Measurements from ENCODE around the gene PRPS2. TPM values are rescaled to one million over a fixed set of nuclear protein-coding genes. Genes with fewer than 3 reads are reported as not detected.

The PRPS2 gene
- 10 to 100 TPM; 84.5 to 94.3 TPM for total RNA-seq

GRCh38 chrX:12791257-12792228 is at the start of gene PRPS2:
Gene PRPS2, plus strand, starts transcription at chrX:12791412. Its CDS starts 86 bp downstream, at chrX:12791498.
- H3K27me3 Mint-ChIP-seq (ENCODE audit: low read depth) = peaks cover 9% of the 10 kb centered on the region
- ATAC-seq (peak; percentile 91), DNase-seq (peak; percentile 81)
- H3K4me3 Mint-ChIP-seq = peak within 1 kb of the TSS; percentile 82
- peaks cover 35% of the 10 kb centered on the region for H3K36me3 Mint-ChIP-seq (ENCODE audit: low read depth)
- H3K4me1 Mint-ChIP-seq (ENCODE audit: low read depth) = peaks cover 38% of the 10 kb centered on the region
- POLR2A ChIA-PET = interaction anchor here (1.0 kb wide), 1 partner anchor 1236 kb away, joined by 3 read pairs; no protein-coding TSS in a partner anchor
- H3K27ac Mint-ChIP-seq = peak within 1 kb of the TSS; percentile 87
- CTCF ChIA-PET = interaction anchor here (0.9 to 4.4 kb wide), 3 partner anchors 20 to 155 kb away, joined by 4 to 48 read pairs (median 4); no protein-coding TSS in a partner anchor
- H3K9me3 Mint-ChIP-seq (ENCODE audit: insufficient read depth) = no peaks in the 10 kb centered on the region

- no peak for ATAC-seq
- CTCF ChIA-PET = no interaction called here
- POLR2A ChIA-PET = no interaction called here
- Mint-ChIP-seq H3K9me3 (ENCODE audit: insufficient read depth) (no peaks in the 10 kb centered on the region), H3K27me3 (ENCODE audit: low read depth) (peaks cover 2% of the 10 kb centered on the region), H3K27ac (no peak overlapping the region), H3K36me3 (ENCODE audit: low read depth) (no peaks in the 10 kb centered on the region), H3K4me1 (ENCODE audit: low read depth) (no peaks in the 10 kb centered on the region), H3K4me3 (no peak overlapping the region)
- no peak for DNase-seq
These were observed 49.8 kb upstream of the PRPS2 start for GRCh38 chrX:12741416-12741815.

- Mint-ChIP-seq H3K27me3 (ENCODE audit: low read depth) (no peaks in the 10 kb centered on the region), H3K27ac (no peak overlapping the region), H3K4me1 (ENCODE audit: low read depth) (no peaks in the 10 kb centered on the region), H3K36me3 (ENCODE audit: low read depth) (no peaks in the 10 kb centered on the region), H3K9me3 (ENCODE audit: insufficient read depth) (no peaks in the 10 kb centered on the region), H3K4me3 (no peak overlapping the region)
- ChIA-PET POLR2A (no interaction called here), CTCF (interaction anchor here (1.7 kb wide), 1 partner anchor 24 kb away, joined by 8 read pairs; no protein-coding TSS in a partner anchor)
- no peak for ATAC-seq
- DNase-seq = no peak
These were observed 43.8 kb upstream of the PRPS2 start for GRCh38 chrX:12747433-12747832.

GRCh38 chrX:12751887-12752286 is 39.3 kb upstream of the PRPS2 start:
- H3K36me3 Mint-ChIP-seq (ENCODE audit: low read depth) = no peaks in the 10 kb centered on the region
- ATAC-seq (no peak), DNase-seq (no peak)
- H3K27me3 Mint-ChIP-seq (ENCODE audit: low read depth) = peaks cover under 1% of the 10 kb centered on the region
- no peaks in the 10 kb centered on the region for H3K9me3 Mint-ChIP-seq (ENCODE audit: insufficient read depth)
- ChIA-PET POLR2A (no interaction called here), CTCF (no interaction called here)
- no peak overlapping the region for H3K27ac Mint-ChIP-seq
- H3K4me3 Mint-ChIP-seq = no peak overlapping the region
- no peaks in the 10 kb centered on the region for H3K4me1 Mint-ChIP-seq (ENCODE audit: low read depth)

- no peaks in the 10 kb centered on the region for H3K36me3 Mint-ChIP-seq (ENCODE audit: low read depth)
- H3K9me3 Mint-ChIP-seq (ENCODE audit: insufficient read depth) = no peaks in the 10 kb centered on the region
- H3K27ac Mint-ChIP-seq = no peak overlapping the region
- H3K4me1 Mint-ChIP-seq (ENCODE audit: low read depth) = no peaks in the 10 kb centered on the region
- ChIA-PET POLR2A (no interaction called here), CTCF (no interaction called here)
- ATAC-seq (no peak), DNase-seq (no peak)
- peaks cover 3% of the 10 kb centered on the region for H3K27me3 Mint-ChIP-seq (ENCODE audit: low read depth)
- H3K4me3 Mint-ChIP-seq = no peak overlapping the region
These were observed 37.8 kb upstream of the PRPS2 start for GRCh38 chrX:12753366-12753765.

- Mint-ChIP-seq H3K9me3 (ENCODE audit: insufficient read depth) (no peaks in the 10 kb centered on the region), H3K4me3 (no peak overlapping the region), H3K36me3 (ENCODE audit: low read depth) (no peaks in the 10 kb centered on the region), H3K4me1 (ENCODE audit: low read depth) (no peaks in the 10 kb centered on the region), H3K27ac (no peak overlapping the region), H3K27me3 (ENCODE audit: low read depth) (peaks cover 9% of the 10 kb centered on the region)
- ChIA-PET CTCF (no interaction called here), POLR2A (no interaction called here)
- ATAC-seq = no peak
- no peak for DNase-seq
These were observed 32.9 kb upstream of the PRPS2 start for GRCh38 chrX:12758291-12758690.

- ATAC-seq (no peak), DNase-seq (no peak)
- peaks cover 11% of the 10 kb centered on the region for H3K4me1 Mint-ChIP-seq (ENCODE audit: low read depth)
- CTCF ChIA-PET = interaction anchor here (1.1 kb wide), 1 partner anchor 133 kb away, joined by 3 read pairs; no protein-coding TSS in a partner anchor
- no peak overlapping the region for H3K27ac Mint-ChIP-seq
- peaks cover 13% of the 10 kb centered on the region for H3K27me3 Mint-ChIP-seq (ENCODE audit: low read depth)
- no peaks in the 10 kb centered on the region for H3K9me3 Mint-ChIP-seq (ENCODE audit: insufficient read depth)
- H3K4me3 Mint-ChIP-seq = no peak overlapping the region
- POLR2A ChIA-PET = no interaction called here
- H3K36me3 Mint-ChIP-seq (ENCODE audit: low read depth) = no peaks in the 10 kb centered on the region
These were observed 23.4 kb upstream of the PRPS2 start for GRCh38 chrX:12767856-12768255.

GRCh38 chrX:12768491-12768890 is 22.7 kb upstream of the PRPS2 start:
- ChIA-PET CTCF (interaction anchor here (1.1 kb wide), 1 partner anchor 132 kb away, joined by 3 read pairs; no protein-coding TSS in a partner anchor), POLR2A (no interaction called here)
- no peak for DNase-seq
- H3K27ac Mint-ChIP-seq = no peak overlapping the region
- no peaks in the 10 kb centered on the region for H3K36me3 Mint-ChIP-seq (ENCODE audit: low read depth)
- H3K9me3 Mint-ChIP-seq (ENCODE audit: insufficient read depth) = no peaks in the 10 kb centered on the region
- peaks cover 15% of the 10 kb centered on the region for H3K27me3 Mint-ChIP-seq (ENCODE audit: low read depth)
- no peak for ATAC-seq
- H3K4me3 Mint-ChIP-seq = no peak overlapping the region
- H3K4me1 Mint-ChIP-seq (ENCODE audit: low read depth) = peaks cover 11% of the 10 kb centered on the region

GRCh38 chrX:12770440-12770839 is 20.8 kb upstream of the PRPS2 start:
- H3K4me1 Mint-ChIP-seq (ENCODE audit: low read depth) = peaks cover 11% of the 10 kb centered on the region
- H3K4me3 Mint-ChIP-seq = no peak overlapping the region
- ATAC-seq (no peak), DNase-seq (no peak)
- H3K27me3 Mint-ChIP-seq (ENCODE audit: low read depth) = peaks cover 16% of the 10 kb centered on the region
- H3K9me3 Mint-ChIP-seq (ENCODE audit: insufficient read depth) = no peaks in the 10 kb centered on the region
- POLR2A ChIA-PET = no interaction called here
- H3K36me3 Mint-ChIP-seq (ENCODE audit: low read depth) = no peaks in the 10 kb centered on the region
- CTCF ChIA-PET = interaction anchor here (0.5 to 4.4 kb wide), 12 partner anchors 9 to 623 kb away, joined by 3 to 48 read pairs (median 4); partner anchors contain the start of gene PRPS2
- H3K27ac Mint-ChIP-seq = no peak overlapping the region

- Mint-ChIP-seq H3K36me3 (ENCODE audit: low read depth) (no peaks in the 10 kb centered on the region), H3K4me1 (ENCODE audit: low read depth) (peaks cover 11% of the 10 kb centered on the region), H3K4me3 (no peak overlapping the region), H3K27ac (no peak overlapping the region), H3K27me3 (ENCODE audit: low read depth) (peaks cover 20% of the 10 kb centered on the region), H3K9me3 (ENCODE audit: insufficient read depth) (no peaks in the 10 kb centered on the region)
- ChIA-PET CTCF (interaction anchor here (0.6 to 4.4 kb wide), 24 partner anchors 9 to 1001 kb away, joined by 3 to 48 read pairs (median 4); partner anchors contain the start of gene PRPS2), POLR2A (no interaction called here)
- ATAC-seq = peak; percentile 100
- peak; percentile 77 for DNase-seq
These were observed 19.7 kb upstream of the PRPS2 start for GRCh38 chrX:12771445-12772069.

GRCh38 chrX:12777670-12778069 is 13.5 kb upstream of the PRPS2 start:
- H3K36me3 Mint-ChIP-seq (ENCODE audit: low read depth) = no peaks in the 10 kb centered on the region
- no peak overlapping the region for H3K27ac Mint-ChIP-seq
- H3K4me1 Mint-ChIP-seq (ENCODE audit: low read depth) = no peaks in the 10 kb centered on the region
- H3K9me3 Mint-ChIP-seq (ENCODE audit: insufficient read depth) = no peaks in the 10 kb centered on the region
- DNase-seq = no peak
- no peak overlapping the region for H3K4me3 Mint-ChIP-seq
- peaks cover 11% of the 10 kb centered on the region for H3K27me3 Mint-ChIP-seq (ENCODE audit: low read depth)
- ChIA-PET POLR2A (no interaction called here), CTCF (interaction anchor here (1.1 kb wide), 1 partner anchor 76 kb away, joined by 3 read pairs; no protein-coding TSS in a partner anchor)
- ATAC-seq = no peak

GRCh38 chrX:12779534-12779933 is 11.7 kb upstream of the PRPS2 start:
- H3K36me3 Mint-ChIP-seq (ENCODE audit: low read depth) = no peaks in the 10 kb centered on the region
- no peaks in the 10 kb centered on the region for H3K9me3 Mint-ChIP-seq (ENCODE audit: insufficient read depth)
- ChIA-PET CTCF (interaction anchor here (3.6 kb wide), 1 partner anchor 8 kb away, joined by 25 read pairs; no protein-coding TSS in a partner anchor), POLR2A (no interaction called here)
- DNase-seq = no peak
- H3K4me1 Mint-ChIP-seq (ENCODE audit: low read depth) = no peaks in the 10 kb centered on the region
- H3K27ac Mint-ChIP-seq = no peak overlapping the region
- peaks cover 4% of the 10 kb centered on the region for H3K27me3 Mint-ChIP-seq (ENCODE audit: low read depth)
- H3K4me3 Mint-ChIP-seq = no peak overlapping the region
- no peak for ATAC-seq

All from activated CD8-positive, alpha-beta T cell treated with anti-CD3 and anti-CD28 coated beads, Interleukin-2, amount 10 ng/mL, durations not matched to agents 7 days and 5 days (primary cell).